Measurements from ENCODE around the gene USP34. TPM values are rescaled to one million over a fixed set of nuclear protein-coding genes. Genes with fewer than 3 reads are reported as not detected.
"Not testable (repeated sequence)": the region's sequence is repeated elsewhere in the genome, so short reads cannot be mapped to it uniquely, and the experiment has no call there.

The USP34 gene
- total RNA-seq, 2 experiments from 2014 or later, result 80.4 to 84.7 TPM

DNA sequence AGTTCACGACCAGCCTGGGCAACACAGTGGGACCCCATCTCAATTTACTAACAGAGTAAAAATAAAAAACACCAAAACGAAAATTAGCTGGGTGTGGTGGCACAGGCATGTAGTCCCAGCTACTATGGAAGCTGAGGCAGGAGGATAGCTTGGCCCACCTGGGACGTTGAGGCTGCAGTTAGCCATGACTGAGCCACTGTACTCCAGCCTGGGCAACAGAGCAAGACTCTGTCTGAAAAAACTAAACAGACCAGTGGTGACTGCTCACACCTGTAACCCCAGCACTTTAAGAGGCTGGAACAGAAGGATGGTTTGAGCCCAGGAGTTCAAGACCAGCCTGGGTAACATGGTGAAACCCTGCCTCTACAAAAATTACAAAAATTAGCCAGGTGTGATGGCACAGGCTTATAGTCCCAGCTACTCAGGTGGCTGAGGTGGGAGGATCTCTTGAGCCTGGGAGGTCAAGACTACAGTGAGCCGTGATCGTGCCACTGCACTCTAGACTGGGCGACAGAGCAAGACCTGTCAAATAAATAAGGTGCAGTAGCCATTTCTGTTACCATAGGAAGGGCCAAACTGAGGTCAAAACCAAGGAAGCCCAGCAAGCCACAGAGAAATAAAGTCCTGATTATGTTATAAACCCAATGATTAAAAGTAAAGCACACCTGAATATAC is 14.0 kb downstream of the USP34 start:
- H3K4me1 Mint-ChIP-seq (ENCODE audit: low read depth), result peaks cover 31% of the 10 kb centered on the region
- no peak overlapping the region for H3K27ac Mint-ChIP-seq
- no peaks in the 10 kb centered on the region for H3K9me3 Mint-ChIP-seq (ENCODE audit: insufficient read depth)
- ATAC-seq (no peak), DNase-seq (no peak)
- no peak overlapping the region for H3K4me3 Mint-ChIP-seq
- POLR2A ChIA-PET, result no interaction called here
- peaks cover 22% of the 10 kb centered on the region for H3K36me3 Mint-ChIP-seq (ENCODE audit: low read depth)
- no peaks in the 10 kb centered on the region for H3K27me3 Mint-ChIP-seq (ENCODE audit: low read depth)
- CTCF ChIA-PET, result interaction anchor here (1.8 kb wide), 1 partner anchor 31 kb away, joined by 8 read pairs; no protein-coding TSS in a partner anchor

DNA sequence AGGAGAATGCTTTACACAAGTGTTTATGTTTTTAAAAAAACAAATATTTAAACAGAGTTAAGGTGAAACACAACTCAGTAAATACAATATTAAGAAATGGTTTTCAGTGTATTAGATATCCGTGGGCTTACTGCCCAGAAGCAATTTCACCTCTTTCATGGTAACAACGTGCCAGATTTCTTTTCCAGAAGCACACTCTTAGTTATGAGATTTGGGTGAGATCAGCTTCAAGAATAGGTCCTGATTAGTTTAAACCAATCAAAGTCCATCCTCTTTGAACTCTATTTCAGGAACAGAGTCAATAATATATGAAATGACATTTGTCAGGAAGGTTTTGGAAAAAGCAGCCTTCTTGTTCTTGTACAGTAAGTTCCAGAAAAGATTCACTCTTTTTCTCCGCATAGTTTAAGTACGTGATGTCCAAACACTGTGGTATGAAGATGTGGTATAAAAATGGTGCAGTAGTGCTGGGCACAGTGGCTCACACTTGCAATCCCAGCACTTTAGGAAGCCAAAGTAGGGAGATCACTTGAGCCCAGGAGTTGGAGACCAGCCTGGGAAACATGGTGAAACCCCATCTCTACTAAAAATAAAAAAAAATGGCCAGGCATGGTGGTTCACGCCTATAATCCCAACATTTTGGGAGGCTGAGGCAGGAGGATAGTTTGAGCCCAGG is 14.7 kb downstream of the USP34 start:
- Mint-ChIP-seq H3K4me1 (ENCODE audit: low read depth) (peaks cover 31% of the 10 kb centered on the region), H3K27ac (no peak overlapping the region), H3K9me3 (ENCODE audit: insufficient read depth) (no peaks in the 10 kb centered on the region), H3K27me3 (ENCODE audit: low read depth) (no peaks in the 10 kb centered on the region), H3K4me3 (no peak overlapping the region), H3K36me3 (ENCODE audit: low read depth) (peaks cover 26% of the 10 kb centered on the region)
- CTCF ChIA-PET, result interaction anchor here (1.2 kb wide), 1 partner anchor 36 kb away, joined by 3 read pairs; no protein-coding TSS in a partner anchor
- ATAC-seq (no peak), DNase-seq (no peak)
- POLR2A ChIA-PET, result no interaction called here

DNA sequence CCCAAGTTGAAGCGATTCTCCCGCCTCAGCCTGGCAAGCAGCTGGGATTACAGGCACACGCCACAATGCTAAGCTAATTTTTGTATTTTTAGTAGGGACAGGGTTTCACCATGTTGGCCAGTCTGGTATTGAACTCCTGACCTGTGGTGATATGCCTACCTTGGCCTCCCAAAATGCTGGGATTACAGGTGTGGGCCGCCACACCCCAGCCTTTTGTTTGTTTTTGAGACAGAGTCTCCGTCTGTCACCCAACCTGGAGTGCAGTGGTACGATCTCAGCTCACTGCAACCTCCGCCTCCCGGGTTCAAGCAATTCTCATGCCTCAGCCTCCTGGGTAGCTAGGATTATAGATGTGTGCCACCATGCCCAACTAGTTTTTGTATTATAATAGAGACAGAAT is 15.9 kb downstream of the USP34 start:
- H3K27me3 Mint-ChIP-seq (ENCODE audit: low read depth); H3K9me3 Mint-ChIP-seq (ENCODE audit: insufficient read depth); H3K27ac Mint-ChIP-seq; ATAC-seq; H3K4me3 Mint-ChIP-seq; DNase-seq: not testable (repeated sequence)
- POLR2A ChIA-PET, result interaction anchor here (0.6 kb wide), 1 partner anchor 389 kb away, joined by 3 read pairs; the partner anchor contains the start of gene SANBR
- peaks cover 28% of the 10 kb centered on the region for H3K36me3 Mint-ChIP-seq (ENCODE audit: low read depth)
- CTCF ChIA-PET, result interaction anchor here (1.2 kb wide), 1 partner anchor 35 kb away, joined by 3 read pairs; no protein-coding TSS in a partner anchor
- peaks cover 28% of the 10 kb centered on the region for H3K4me1 Mint-ChIP-seq (ENCODE audit: low read depth)

DNA sequence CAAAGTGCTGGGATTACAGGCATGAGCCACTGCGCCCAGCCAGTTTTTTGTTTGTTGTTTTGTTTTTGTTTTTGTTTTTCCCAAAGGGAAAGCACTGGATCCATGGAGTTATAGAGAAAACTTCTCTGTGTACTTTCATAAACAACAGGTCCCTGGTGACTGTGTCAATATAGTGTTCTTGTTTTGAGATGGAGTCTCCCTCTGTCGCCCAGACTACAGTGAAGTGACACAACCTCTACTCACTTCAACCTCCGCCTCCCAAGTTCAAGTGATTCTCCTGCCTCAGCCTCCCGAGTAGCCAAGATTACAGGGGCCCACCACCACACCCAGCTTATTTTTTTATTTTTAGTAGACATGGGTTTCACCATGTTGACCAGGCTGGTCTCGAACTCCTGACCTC is 16.5 kb downstream of the USP34 start:
- Mint-ChIP-seq H3K27me3 (ENCODE audit: low read depth) (no peaks in the 10 kb centered on the region), H3K9me3 (ENCODE audit: insufficient read depth) (no peaks in the 10 kb centered on the region), H3K36me3 (ENCODE audit: low read depth) (peaks cover 30% of the 10 kb centered on the region), H3K4me3 (no peak overlapping the region), H3K4me1 (ENCODE audit: low read depth) (peaks cover 28% of the 10 kb centered on the region), H3K27ac (no peak overlapping the region)
- ATAC-seq (no peak), DNase-seq (no peak)
- ChIA-PET POLR2A (interaction anchor here (0.6 kb wide), 1 partner anchor 389 kb away, joined by 3 read pairs; the partner anchor contains the start of gene SANBR), CTCF (no interaction called here)

DNA sequence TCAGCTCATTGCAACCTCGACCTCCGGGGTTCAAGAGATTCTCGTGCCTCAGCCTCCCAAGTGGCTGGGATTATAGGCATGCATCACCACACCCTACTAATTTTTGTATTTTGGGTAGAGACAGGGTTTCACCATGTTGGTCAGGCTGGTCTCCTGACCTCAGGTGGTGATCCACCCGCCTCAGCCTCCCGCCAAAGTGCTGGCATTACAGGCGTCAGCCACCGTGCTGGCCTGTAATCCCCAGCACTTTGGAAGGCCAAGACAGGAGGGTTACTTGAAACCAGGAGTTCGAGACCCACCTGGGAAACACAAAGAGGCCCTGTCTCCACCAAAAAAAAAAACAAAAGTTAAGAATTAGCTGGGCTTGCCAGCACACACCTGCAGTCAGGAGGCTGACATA is 18.5 kb downstream of the USP34 start:
- Mint-ChIP-seq H3K36me3 (ENCODE audit: low read depth) (peaks cover 26% of the 10 kb centered on the region), H3K27me3 (ENCODE audit: low read depth) (no peaks in the 10 kb centered on the region), H3K9me3 (ENCODE audit: insufficient read depth) (no peaks in the 10 kb centered on the region), H3K27ac (no peak overlapping the region), H3K4me1 (ENCODE audit: low read depth) (peaks cover 14% of the 10 kb centered on the region), H3K4me3 (no peak overlapping the region)
- DNase-seq (no peak), ATAC-seq (no peak)
- ChIA-PET CTCF (no interaction called here), POLR2A (no interaction called here)

DNA sequence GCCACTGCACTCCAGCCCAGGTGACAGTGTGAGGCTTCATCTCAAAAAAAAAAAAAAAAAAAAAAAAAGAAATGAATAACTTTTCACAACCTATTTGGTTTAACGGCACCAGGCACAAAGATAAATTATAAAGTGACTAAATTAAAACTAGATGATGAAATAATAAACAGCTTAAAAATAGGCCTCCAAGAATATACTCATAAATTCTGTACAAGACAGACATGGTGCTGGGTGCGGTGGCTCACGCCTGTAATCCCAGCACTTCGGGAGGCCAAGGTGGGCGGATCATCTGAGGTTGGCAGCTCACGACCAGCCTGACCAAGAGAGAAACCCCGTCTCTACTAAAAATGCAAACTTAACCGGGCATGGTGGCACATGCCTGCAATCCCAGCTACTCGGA is 19.7 kb downstream of the USP34 start:
- H3K4me3 Mint-ChIP-seq, result no peak overlapping the region
- POLR2A ChIA-PET, result interaction anchor here (0.6 to 1.0 kb wide), 2 partner anchors 67 to 273 kb away, joined by 3 read pairs; no protein-coding TSS in a partner anchor
- no peak for ATAC-seq
- H3K27me3 Mint-ChIP-seq (ENCODE audit: low read depth), result no peaks in the 10 kb centered on the region
- H3K36me3 Mint-ChIP-seq (ENCODE audit: low read depth), result peaks cover 30% of the 10 kb centered on the region
- CTCF ChIA-PET, result no interaction called here
- peaks cover 14% of the 10 kb centered on the region for H3K4me1 Mint-ChIP-seq (ENCODE audit: low read depth)
- DNase-seq, result no peak
- H3K9me3 Mint-ChIP-seq (ENCODE audit: insufficient read depth), result no peaks in the 10 kb centered on the region
- no peak overlapping the region for H3K27ac Mint-ChIP-seq

DNA sequence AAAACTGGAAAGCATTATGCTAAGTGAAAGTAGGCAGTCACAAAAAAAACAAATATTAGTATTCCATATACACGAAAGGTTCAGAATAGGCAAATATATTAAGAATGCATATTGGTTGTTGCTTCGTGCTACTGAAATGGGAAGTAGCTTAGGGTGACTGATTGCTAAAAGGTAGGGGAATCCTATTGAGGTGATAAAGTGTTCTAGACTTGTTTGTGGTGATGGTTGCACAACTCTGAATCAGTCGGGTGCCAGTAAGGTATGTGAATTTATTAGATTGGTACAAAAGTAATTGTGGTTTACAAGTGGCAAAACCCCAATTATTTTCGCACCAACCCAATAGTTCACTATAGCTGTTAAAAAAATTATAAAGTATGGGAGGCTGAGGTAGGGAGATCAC is 20.7 kb downstream of the USP34 start:
- Mint-ChIP-seq H3K36me3 (ENCODE audit: low read depth) (peaks cover 24% of the 10 kb centered on the region), H3K4me3 (no peak overlapping the region), H3K9me3 (ENCODE audit: insufficient read depth) (no peaks in the 10 kb centered on the region), H3K27me3 (ENCODE audit: low read depth) (no peaks in the 10 kb centered on the region), H3K4me1 (ENCODE audit: low read depth) (peaks cover 8% of the 10 kb centered on the region), H3K27ac (no peak overlapping the region)
- ChIA-PET POLR2A (no interaction called here), CTCF (no interaction called here)
- no peak for ATAC-seq
- no peak for DNase-seq

DNA sequence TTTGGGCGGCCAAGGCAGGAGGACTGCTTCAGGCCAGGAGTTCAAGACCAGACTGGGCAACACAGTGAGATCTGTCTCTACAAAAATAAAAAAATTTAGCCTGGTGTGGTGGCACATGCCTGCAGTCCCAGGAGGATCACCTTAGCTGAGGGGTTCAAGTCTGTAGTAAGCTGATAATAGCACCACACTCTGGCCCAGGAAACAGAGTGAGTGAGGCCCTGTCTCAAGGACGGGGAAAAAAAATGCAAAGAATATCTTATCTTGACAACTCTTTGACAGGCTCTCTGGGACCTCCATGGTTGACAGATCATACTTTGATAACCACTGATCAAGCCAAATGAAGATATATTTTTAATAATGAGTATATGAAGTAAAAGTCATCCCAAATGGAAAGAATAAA is 22.7 kb downstream of the USP34 start:
- Mint-ChIP-seq H3K27ac (no peak overlapping the region), H3K4me1 (ENCODE audit: low read depth) (peaks cover 6% of the 10 kb centered on the region), H3K9me3 (ENCODE audit: insufficient read depth) (no peaks in the 10 kb centered on the region), H3K4me3 (no peak overlapping the region), H3K27me3 (ENCODE audit: low read depth) (no peaks in the 10 kb centered on the region), H3K36me3 (ENCODE audit: low read depth) (peaks cover 36% of the 10 kb centered on the region)
- CTCF ChIA-PET, result no interaction called here
- POLR2A ChIA-PET, result no interaction called here
- no peak for DNase-seq
- no peak for ATAC-seq

DNA sequence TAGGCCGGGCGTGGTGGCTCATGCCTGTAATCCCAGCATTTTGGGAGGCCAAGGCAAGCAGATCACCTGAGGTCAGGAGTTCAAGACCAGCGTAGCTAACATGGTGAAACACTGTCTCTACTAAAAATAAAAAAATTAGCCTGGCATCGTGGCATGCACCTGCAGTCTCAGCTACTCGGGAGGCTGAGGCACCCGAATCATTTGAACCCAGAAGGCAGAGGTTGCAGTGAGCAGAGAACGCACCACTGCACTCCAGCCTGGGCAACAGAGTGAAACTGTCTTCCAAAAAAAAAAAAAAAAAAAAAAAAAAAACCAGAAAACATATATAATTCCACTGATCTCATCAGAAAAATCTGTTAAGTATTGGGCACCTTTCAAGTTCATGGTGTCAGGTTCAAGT is 23.9 kb downstream of the USP34 start:
- H3K4me1 Mint-ChIP-seq (ENCODE audit: low read depth); H3K4me3 Mint-ChIP-seq; H3K27ac Mint-ChIP-seq; DNase-seq; ATAC-seq; H3K9me3 Mint-ChIP-seq (ENCODE audit: insufficient read depth); H3K27me3 Mint-ChIP-seq (ENCODE audit: low read depth); POLR2A ChIA-PET: not testable (repeated sequence)
- CTCF ChIA-PET, result interaction anchor here (1.2 kb wide), 1 partner anchor 21 kb away, joined by 4 read pairs; no protein-coding TSS in a partner anchor
- peaks cover 37% of the 10 kb centered on the region for H3K36me3 Mint-ChIP-seq (ENCODE audit: low read depth)

DNA sequence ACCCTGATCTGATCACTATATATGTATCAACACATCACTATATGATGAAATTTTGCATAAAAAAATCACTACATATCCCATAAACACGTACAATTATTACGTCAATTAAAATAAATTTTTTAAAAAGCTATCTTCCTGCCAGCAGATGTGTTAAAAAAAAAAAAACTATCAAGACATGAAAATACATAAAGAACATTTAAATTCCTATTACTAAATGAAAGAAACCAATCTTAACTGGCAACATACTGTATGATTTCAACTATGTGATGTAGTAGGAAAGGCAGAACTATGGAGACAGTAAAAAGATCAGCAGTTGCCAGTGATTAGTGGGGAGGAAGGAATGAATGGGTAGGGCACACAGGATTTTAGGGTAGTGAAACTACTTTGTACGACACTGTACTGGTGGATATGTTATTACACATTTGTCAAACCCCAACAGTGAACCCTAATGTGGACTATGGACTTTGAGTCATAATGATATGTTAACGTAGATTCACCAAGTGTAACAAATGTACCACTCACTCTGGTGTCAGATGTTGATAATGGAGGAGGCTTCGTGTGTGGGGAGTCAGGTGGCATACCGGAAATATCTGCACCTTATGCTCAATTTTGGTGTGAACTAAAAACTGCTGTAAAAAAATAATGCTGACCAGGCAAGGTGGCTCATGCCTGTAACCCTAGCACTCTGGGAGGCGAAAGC is 27.4 kb downstream of the USP34 start:
- Mint-ChIP-seq H3K27me3 (ENCODE audit: low read depth) (no peaks in the 10 kb centered on the region), H3K9me3 (ENCODE audit: insufficient read depth) (no peaks in the 10 kb centered on the region), H3K4me1 (ENCODE audit: low read depth) (peaks cover 16% of the 10 kb centered on the region), H3K27ac (no peak overlapping the region), H3K4me3 (no peak overlapping the region), H3K36me3 (ENCODE audit: low read depth) (peaks cover 25% of the 10 kb centered on the region)
- ChIA-PET CTCF (interaction anchor here (1.6 kb wide), 1 partner anchor 17 kb away, joined by 6 read pairs; no protein-coding TSS in a partner anchor), POLR2A (no interaction called here)
- ATAC-seq, result no peak
- DNase-seq, result no peak

DNA sequence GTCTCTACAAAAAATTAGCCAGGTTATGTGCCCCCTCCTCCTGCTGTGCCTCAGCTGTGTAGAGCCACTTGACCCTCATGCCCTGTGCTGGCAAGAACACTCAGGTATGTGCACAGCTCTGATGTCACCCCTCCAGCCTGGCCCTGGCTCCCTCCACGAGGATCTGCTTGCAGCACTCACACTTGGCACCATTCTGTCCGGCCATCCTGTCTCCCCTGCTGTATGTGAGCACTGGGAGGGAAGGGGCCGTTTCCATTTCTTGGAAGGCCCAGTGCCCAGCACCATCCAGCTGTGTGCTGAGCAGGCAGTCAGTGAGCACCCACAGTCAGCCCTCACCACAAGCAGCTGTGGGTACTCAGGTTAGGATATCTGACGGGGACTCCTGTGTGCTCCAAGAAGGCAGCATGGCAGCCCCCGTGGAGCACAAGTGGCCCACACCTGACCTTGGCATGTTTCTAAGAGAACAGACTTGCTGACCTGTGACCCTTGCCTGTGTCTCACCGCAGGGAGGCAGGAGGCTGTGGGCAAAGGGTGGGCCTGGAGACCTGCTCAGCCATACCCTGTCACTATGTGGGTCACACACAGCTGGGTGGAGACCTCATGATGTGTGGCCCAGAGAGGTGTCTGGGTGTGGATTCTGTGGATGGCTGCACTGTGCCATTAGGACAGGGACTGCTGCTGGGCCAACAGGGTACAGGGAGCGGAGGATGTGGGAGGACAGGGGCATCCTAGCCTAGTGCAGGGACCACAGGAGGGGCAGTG is 31.5 kb downstream of the USP34 start:
- ChIA-PET CTCF (interaction anchor here (1.2 to 1.6 kb wide), 2 partner anchors 10 to 13 kb away, joined by 4 to 9 read pairs; no protein-coding TSS in a partner anchor), POLR2A (no interaction called here)
- no peak for DNase-seq
- H3K27me3 Mint-ChIP-seq (ENCODE audit: low read depth), result no peaks in the 10 kb centered on the region
- peak overlapping the region; percentile 18 for H3K27ac Mint-ChIP-seq
- peaks cover 5% of the 10 kb centered on the region for H3K9me3 Mint-ChIP-seq (ENCODE audit: insufficient read depth)
- peaks cover 34% of the 10 kb centered on the region for H3K4me1 Mint-ChIP-seq (ENCODE audit: low read depth)
- H3K36me3 Mint-ChIP-seq (ENCODE audit: low read depth), result peaks cover 36% of the 10 kb centered on the region
- ATAC-seq, result no peak
- no peak overlapping the region for H3K4me3 Mint-ChIP-seq
